IMR-90 (cell line): Measurements from ENCODE around the gene AHNAK. TPM values are rescaled to one million over a fixed set of nuclear protein-coding genes. Genes with fewer than 3 reads are reported as not detected.

Experiments used
- ATAC-seq: fragments of 200-7000 bp; cut with Tn5 transposase; 2 replicates; pipeline ENCODE4 v1.9.1; 2020; ENCODE audit warnings: low read depth, mild to moderate bottlenecking, moderate library complexity
- BruUV-seq: library from RNA; stranded (reverse); fragments of 400-500 nt; replicated peaks from 2 replicates; lab custom pipeline; 2021; lab: Mats Ljungman, UMichigan
- CTCF ChIA-PET: fragments of 300-600 bp; formaldehyde crosslinking; extraction: SDS; loops from one replicate; lab custom pipeline; 2021; ENCODE audit warnings: antibody characterized with exemption; lab: Yijun Ruan, JAX
- POLR2A ChIA-PET: fragments of 300-600 bp; sonication (Branson Sonifier 250); formaldehyde crosslinking; loops from one replicate; lab custom pipeline; 2022; ENCODE audit warnings: antibody characterized with exemption; ENCODE audit not compliant: unreplicated experiment; lab: Charles Lee
- DNase-seq: peaks from one replicate; pipeline ENCODE4 v3.0.0; 2013
- H2AFZ ChIP-seq: replicated peaks from 2 replicates; pipeline ENCODE3; 2013; ENCODE audit warnings: low read length, mild to moderate bottlenecking; ENCODE audit not compliant: poor library complexity
- H2AK5ac ChIP-seq: 2 replicates; pipeline ENCODE4 v1.6.1; 2013; ENCODE audit warnings: low read depth, low read length, inconsistent platforms
- H2AK9ac ChIP-seq: replicated peaks from 2 replicates; pipeline ENCODE3; 2013; ENCODE audit warnings: mild to moderate bottlenecking, low read depth, low read length, moderate library complexity; ENCODE audit not compliant: poor library complexity
- H2BK120ac ChIP-seq: 2 replicates; pipeline ENCODE4 v1.6.1; 2013; ENCODE audit warnings: low read depth, low read length, inconsistent platforms
- H2BK15ac ChIP-seq: 3 replicates; pipeline ENCODE4 v1.6.1; 2013; ENCODE audit warnings: low read depth, low read length, inconsistent platforms
- H2BK20ac ChIP-seq: 2 replicates; pipeline ENCODE4 v1.6.1; 2013; ENCODE audit warnings: low read depth, mild to moderate bottlenecking, inconsistent platforms, low read length, moderate library complexity
- H2BK5ac ChIP-seq: 2 replicates; pipeline ENCODE4 v1.6.1; 2013; ENCODE audit warnings: mild to moderate bottlenecking, low read depth, low read length, inconsistent platforms; ENCODE audit not compliant: poor library complexity, severe bottlenecking
- H3K14ac ChIP-seq: replicated peaks from 2 replicates; pipeline ENCODE4 v1.6.1; 2013; ENCODE audit warnings: low read depth, low read length, inconsistent platforms
- H3K18ac ChIP-seq: 2 replicates; pipeline ENCODE4 v1.6.1; 2013; ENCODE audit warnings: low read depth, low read length, control low read depth
- H3K23ac ChIP-seq: 2 replicates; pipeline ENCODE4 v1.6.1; 2013; ENCODE audit warnings: low read depth, low read length, inconsistent platforms
- H3K27ac ChIP-seq: 2 replicates; pipeline ENCODE4 v1.5.1; 2013; ENCODE audit warnings: mild to moderate bottlenecking, control low read depth, low read length; ENCODE audit not compliant: insufficient read depth
- H3K27me3 ChIP-seq: 2 replicates; pipeline ENCODE4 v1.6.1; 2013; ENCODE audit warnings: low read length; ENCODE audit not compliant: control insufficient read depth, insufficient read depth
- H3K36me3 ChIP-seq: 2 replicates; pipeline ENCODE4 v1.6.1; 2013; ENCODE audit warnings: low read length, mixed read lengths; ENCODE audit not compliant: control insufficient read depth, insufficient read depth
- H3K4ac ChIP-seq: 2 replicates; pipeline ENCODE4 v1.6.1; 2013; ENCODE audit warnings: low read depth, low read length, inconsistent platforms
- H3K4me1 ChIP-seq: 2 replicates; pipeline ENCODE4 v1.6.1; 2013; ENCODE audit warnings: low read length, mixed read lengths; ENCODE audit not compliant: control insufficient read depth, insufficient read depth
- H3K4me2 ChIP-seq: 2 replicates; pipeline ENCODE4 v1.6.1; 2013; ENCODE audit warnings: low read depth, mild to moderate bottlenecking, control low read depth, low read length, moderate library complexity
- H3K4me3 ChIP-seq: 2 replicates; pipeline ENCODE4 v1.5.1; 2013; ENCODE audit warnings: low read depth, mild to moderate bottlenecking, control low read depth, low read length, moderate library complexity; ENCODE audit not compliant: insufficient read depth
- H3K56ac ChIP-seq: 2 replicates; pipeline ENCODE4 v1.6.1; 2013; ENCODE audit warnings: low read length, inconsistent platforms; ENCODE audit not compliant: insufficient read depth; ENCODE audit errors: extremely low read depth
- H3K79me1 ChIP-seq, 2 experiments: 2 replicates each; pipeline ENCODE4 v1.6.1; 2013; ENCODE audit warnings: low read length in 2 of 2, inconsistent platforms in 1 of 2, low read depth in 1 of 2
- H3K9ac ChIP-seq: 2 replicates; pipeline ENCODE4 v1.6.1; 2013; ENCODE audit warnings: low read depth, low read length, control low read depth
- H3K9me1 ChIP-seq: 2 replicates; pipeline ENCODE4 v1.6.1; 2013; ENCODE audit warnings: low read length, inconsistent platforms; ENCODE audit not compliant: insufficient read depth
- H3K9me3 ChIP-seq: 2 replicates; pipeline ENCODE4 v1.6.1; 2013; ENCODE audit warnings: low read length; ENCODE audit not compliant: control insufficient read depth, insufficient read depth
- H4K20me1 ChIP-seq: 2 replicates; pipeline ENCODE4 v1.6.1; 2013; ENCODE audit warnings: low read length, inconsistent platforms; ENCODE audit not compliant: insufficient read depth
- H4K5ac ChIP-seq: 2 replicates; pipeline ENCODE4 v1.6.1; 2013; ENCODE audit warnings: mild to moderate bottlenecking, low read depth, low read length, control low read depth
- H4K8ac ChIP-seq, 2 experiments: 2 replicates each; pipeline ENCODE4 v1.6.1; 2013; ENCODE audit warnings: low read depth in 2 of 2, low read length in 2 of 2, control low read depth in 1 of 2, inconsistent platforms in 1 of 2
- H4K91ac ChIP-seq: 2 replicates; pipeline ENCODE4 v1.6.1; 2013; ENCODE audit warnings: low read depth, low read length, inconsistent platforms; ENCODE audit not compliant: insufficient read depth
- CHD1 ChIP-seq: IDR thresholded peaks from 2 replicates; pipeline ENCODE4 v1.6.1; 2012; ENCODE audit warnings: low read depth, low read length, improper control_type of control experiment
- FOS ChIP-seq: fragments of 150-350 bp; IDR thresholded peaks from 2 replicates; pipeline ENCODE4 v1.6.1; 2016; ENCODE audit warnings: low read depth, low read length
- MAFK ChIP-seq: IDR thresholded peaks from 2 replicates; pipeline ENCODE4 v1.6.1; 2012; ENCODE audit warnings: low read depth, low read length, improper control_type of control experiment
- MAZ ChIP-seq: IDR thresholded peaks from 2 replicates; pipeline ENCODE4 v1.6.1; 2012; ENCODE audit warnings: low read depth, mild to moderate bottlenecking, low read length, improper control_type of control experiment, moderate library complexity, borderline replicate concordance
- MXI1 ChIP-seq: IDR thresholded peaks from 2 replicates; pipeline ENCODE4 v1.6.1; 2012; ENCODE audit warnings: low read depth, mild to moderate bottlenecking, low read length, moderate library complexity, borderline replicate concordance
- POLR2A ChIP-seq: IDR thresholded peaks from 2 replicates; pipeline ENCODE4 v1.6.1; 2012; ENCODE audit warnings: mild to moderate bottlenecking, low read depth, low read length
- RAD21 ChIP-seq: IDR thresholded peaks from 2 replicates; pipeline ENCODE4 v1.6.1; 2012; ENCODE audit warnings: low read length, improper control_type of control experiment
- RCOR1 ChIP-seq: IDR thresholded peaks from 2 replicates; pipeline ENCODE4 v1.6.1; 2012; ENCODE audit warnings: mild to moderate bottlenecking, low read length, improper control_type of control experiment; ENCODE audit not compliant: insufficient replicate concordance
- RFX5 ChIP-seq: IDR thresholded peaks from 2 replicates; pipeline ENCODE4 v1.8.0; 2012; ENCODE audit warnings: low read depth, mild to moderate bottlenecking, low read length, moderate library complexity
- SMC3 ChIP-seq: fragments of 150-350 bp; IDR thresholded peaks from 2 replicates; pipeline ENCODE4 v1.6.1; 2016; ENCODE audit warnings: low read depth, mild to moderate bottlenecking, antibody characterized with exemption, low read length, moderate library complexity
- WGBS, 2 experiments: methylation state at CpG; one replicate each; pipeline versions ENCODE4 v1.1.5 to v1.1.7; 2013; ENCODE audit warnings: missing lambda C conversion rate in 2 of 2; ENCODE audit not compliant: insufficient read length in 1 of 2; ENCODE audit errors: extremely low coverage in 2 of 2; 5-methylcytosine and 5-hydroxymethylcytosine counted together
- dilution Hi-C: fragments of 300-500 bp; cut with HindIII; formaldehyde crosslinking; loops from one replicate; pipeline ENCODE4 v1.14.3; 2018; ENCODE audit warnings: low sequenced_read_pairs; ENCODE audit not compliant: unreplicated experiment
- in situ Hi-C: fragments of 300-500 bp; cut with MboI; formaldehyde crosslinking; loops from 3 replicates; pipeline ENCODE4 v1.14.3; 2019; ENCODE audit warnings: low sequenced_read_pairs, inconsistent platforms, mixed read lengths
- intact Hi-C: fragments of 100-400 bp; cut with micrococcal nuclease; formaldehyde crosslinking; loops from 2 replicates; pipeline ENCODE4 v1.10.0; 2022
- polyA plus RNA-seq, 3 experiments: library from polyadenylated mRNA; depleted of rRNA; stranded (reverse); fragments of >200 nt; gene quantifications; 2 replicates each; pipeline ENCODE4 v1.2.3, GENCODE V29; 2012; ENCODE audit warnings: low replicate concordance in 1 of 3
- total RNA-seq: library from RNA; depleted of rRNA; stranded (reverse); fragments of >200 nt; gene quantifications from 2 replicates; pipeline ENCODE4 v1.2.3, GENCODE V29; 2012
- TF ChIP-seq, protein P1 (sequence below): conservative IDR thresholded peaks from 2 replicates; pipeline ENCODE4 v1.5.1; 2012; ENCODE audit warnings: mild to moderate bottlenecking, low read depth, low read length, improper control_type of control experiment

The AHNAK gene
- total and polyA plus RNA-seq, 2 of the 4 experiments (the other 2 are of a cell fraction) = 95.1 to 695 TPM

DNA sequence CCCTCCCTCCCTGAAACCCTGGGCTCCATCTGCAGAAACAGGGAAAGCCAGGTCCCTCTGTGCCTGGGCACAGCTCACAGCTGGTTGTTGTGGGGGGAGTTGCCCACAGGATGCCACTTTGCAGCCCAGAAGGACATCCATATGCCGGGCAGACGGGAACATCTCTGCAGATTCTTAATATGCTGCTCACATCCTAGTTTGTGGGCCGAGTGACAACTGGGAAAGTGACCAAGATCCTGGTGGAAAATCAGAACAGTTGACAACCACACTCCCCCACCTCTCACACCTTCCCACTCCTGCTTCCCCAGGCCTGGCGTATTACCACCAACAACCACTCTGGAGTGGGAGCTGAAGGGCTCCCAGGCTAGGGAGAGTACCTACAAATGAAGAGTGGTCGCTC lies 135.1 kb downstream of the AHNAK start:
- Histone ChIP-seq H2BK15ac (no peak overlapping the region), H4K91ac (no peak overlapping the region), H3K18ac (no peak overlapping the region), H3K4me2 (no peak overlapping the region), H3K23ac (no peak overlapping the region), H3K36me3 (no peaks in the 10 kb centered on the region), H2BK20ac (no peak overlapping the region), H3K4me1 (no peaks in the 10 kb centered on the region), H2BK120ac (no peak overlapping the region), H3K27ac (no peak overlapping the region), H3K9ac (no peak overlapping the region), H3K9me3 (no peaks in the 10 kb centered on the region), H3K79me1 (no peaks in the 10 kb centered on the region), H3K4ac (no peak overlapping the region), H4K8ac (no peak overlapping the region), H3K4me3 (no peak overlapping the region), H3K56ac (no peak overlapping the region), H3K14ac (no peak overlapping the region), H2AK5ac (no peak overlapping the region), H4K5ac (no peak overlapping the region), H2AFZ (no peak overlapping the region), H2AK9ac (no peak overlapping the region), H3K9me1 (no peaks in the 10 kb centered on the region), H3K27me3 (no peaks in the 10 kb centered on the region), H4K20me1 (no peaks in the 10 kb centered on the region), H2BK5ac (no peak overlapping the region)
- TF ChIP-seq CHD1 (no peak), MAFK (no peak), RFX5 (no peak), MAZ (no peak), FOS (no peak), POLR2A (no peak), RCOR1 (no peak), MXI1 (no peak), RAD21 (no peak), SMC3 (no peak)
- TF ChIP-seq, protein P1, sequence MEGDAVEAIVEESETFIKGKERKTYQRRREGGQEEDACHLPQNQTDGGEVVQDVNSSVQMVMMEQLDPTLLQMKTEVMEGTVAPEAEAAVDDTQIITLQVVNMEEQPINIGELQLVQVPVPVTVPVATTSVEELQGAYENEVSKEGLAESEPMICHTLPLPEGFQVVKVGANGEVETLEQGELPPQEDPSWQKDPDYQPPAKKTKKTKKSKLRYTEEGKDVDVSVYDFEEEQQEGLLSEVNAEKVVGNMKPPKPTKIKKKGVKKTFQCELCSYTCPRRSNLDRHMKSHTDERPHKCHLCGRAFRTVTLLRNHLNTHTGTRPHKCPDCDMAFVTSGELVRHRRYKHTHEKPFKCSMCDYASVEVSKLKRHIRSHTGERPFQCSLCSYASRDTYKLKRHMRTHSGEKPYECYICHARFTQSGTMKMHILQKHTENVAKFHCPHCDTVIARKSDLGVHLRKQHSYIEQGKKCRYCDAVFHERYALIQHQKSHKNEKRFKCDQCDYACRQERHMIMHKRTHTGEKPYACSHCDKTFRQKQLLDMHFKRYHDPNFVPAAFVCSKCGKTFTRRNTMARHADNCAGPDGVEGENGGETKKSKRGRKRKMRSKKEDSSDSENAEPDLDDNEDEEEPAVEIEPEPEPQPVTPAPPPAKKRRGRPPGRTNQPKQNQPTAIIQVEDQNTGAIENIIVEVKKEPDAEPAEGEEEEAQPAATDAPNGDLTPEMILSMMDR = no peak
- dilution Hi-C loops = no loop called here
- no TSS peak for BruUV-seq
- DNase-seq (no peak), ATAC-seq (no peak)
- intact Hi-C loops = no loop called here
- in situ Hi-C loops = no loop called here
- WGBS, 2 experiments = 0% methylated on average over 1 of the region's 5 CpGs; no CpG with 5 or more reads in 1 of the 2 experiments
- ChIA-PET CTCF (no interaction called here), POLR2A (no interaction called here)
